ENCODE measurements around the gene PLGRKT. TPM values are rescaled to one million over a fixed set of nuclear protein-coding genes. Genes with fewer than 3 reads are reported as not detected.
"Not testable (repeated sequence)": the region's sequence is repeated elsewhere in the genome, so short reads cannot be mapped to it uniquely, and the experiment has no call there.

The PLGRKT gene
- total RNA-seq, 4 donors from 2014 or later: 8.3 to 43.6 (median 33.2) TPM

DNA sequence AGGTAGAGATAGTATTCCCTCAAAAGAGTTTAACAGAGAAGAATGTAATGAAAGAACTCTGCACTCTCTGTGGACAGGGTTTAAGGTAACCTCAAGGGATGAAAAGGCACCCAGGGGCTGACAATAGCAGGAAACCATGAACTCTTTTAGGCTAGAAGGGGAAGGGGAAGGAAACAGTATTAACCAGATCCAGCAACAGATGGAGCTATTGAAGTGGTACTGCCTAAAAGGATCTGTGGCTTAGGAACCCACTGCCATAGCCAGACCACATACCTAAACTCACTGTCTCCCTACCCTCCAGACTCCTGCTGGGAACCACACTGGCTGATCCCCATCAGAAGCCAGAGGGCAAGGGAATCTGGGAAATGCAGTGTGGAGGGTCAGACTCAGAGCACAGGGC is 35.5 kb downstream of the PLGRKT start:
- H3K4me1 ChIP-seq: no peaks in the 10 kb centered on the region
- H3K36me3 ChIP-seq: no peaks in the 10 kb centered on the region
- TF ChIP-seq, protein P1, sequence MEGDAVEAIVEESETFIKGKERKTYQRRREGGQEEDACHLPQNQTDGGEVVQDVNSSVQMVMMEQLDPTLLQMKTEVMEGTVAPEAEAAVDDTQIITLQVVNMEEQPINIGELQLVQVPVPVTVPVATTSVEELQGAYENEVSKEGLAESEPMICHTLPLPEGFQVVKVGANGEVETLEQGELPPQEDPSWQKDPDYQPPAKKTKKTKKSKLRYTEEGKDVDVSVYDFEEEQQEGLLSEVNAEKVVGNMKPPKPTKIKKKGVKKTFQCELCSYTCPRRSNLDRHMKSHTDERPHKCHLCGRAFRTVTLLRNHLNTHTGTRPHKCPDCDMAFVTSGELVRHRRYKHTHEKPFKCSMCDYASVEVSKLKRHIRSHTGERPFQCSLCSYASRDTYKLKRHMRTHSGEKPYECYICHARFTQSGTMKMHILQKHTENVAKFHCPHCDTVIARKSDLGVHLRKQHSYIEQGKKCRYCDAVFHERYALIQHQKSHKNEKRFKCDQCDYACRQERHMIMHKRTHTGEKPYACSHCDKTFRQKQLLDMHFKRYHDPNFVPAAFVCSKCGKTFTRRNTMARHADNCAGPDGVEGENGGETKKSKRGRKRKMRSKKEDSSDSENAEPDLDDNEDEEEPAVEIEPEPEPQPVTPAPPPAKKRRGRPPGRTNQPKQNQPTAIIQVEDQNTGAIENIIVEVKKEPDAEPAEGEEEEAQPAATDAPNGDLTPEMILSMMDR (IDR thresholded peaks at IDR 0.05): no peak
- TF ChIP-seq POLR2A (IDR thresholded peaks at IDR 0.05): no peak
- H3K27ac ChIP-seq: no peak overlapping the region
- no peaks in the 10 kb centered on the region for H3K27me3 ChIP-seq
- H3K4me3 ChIP-seq: no peak overlapping the region
- H3K9me3 ChIP-seq: no peaks in the 10 kb centered on the region
- no peak for DNase-seq

DNA sequence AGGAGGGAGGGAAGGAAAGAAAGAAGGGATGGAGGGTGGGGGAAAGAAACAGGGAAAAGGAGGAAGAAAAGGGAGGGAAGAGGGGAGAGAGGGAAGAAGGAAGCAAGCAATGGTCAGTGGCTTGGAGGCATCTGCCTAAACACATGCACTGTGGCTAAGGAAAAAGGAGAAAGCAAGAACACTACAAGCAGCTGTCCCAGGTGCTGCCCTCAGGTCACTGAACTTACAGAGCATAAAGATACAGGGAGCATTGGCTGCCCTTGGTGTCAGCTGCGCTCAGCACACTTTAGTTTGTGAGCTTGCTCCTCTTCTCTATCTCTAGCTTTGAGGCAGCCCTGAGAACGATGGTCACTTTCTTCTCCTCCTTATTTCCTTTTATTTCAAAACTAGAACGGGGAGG is 40.2 kb downstream of the PLGRKT start:
- DNase-seq, H3K36me3 ChIP-seq, H3K27me3 ChIP-seq, H3K27ac ChIP-seq, H3K9me3 ChIP-seq, H3K4me1 ChIP-seq, H3K4me3 ChIP-seq: not testable (repeated sequence)

DNA sequence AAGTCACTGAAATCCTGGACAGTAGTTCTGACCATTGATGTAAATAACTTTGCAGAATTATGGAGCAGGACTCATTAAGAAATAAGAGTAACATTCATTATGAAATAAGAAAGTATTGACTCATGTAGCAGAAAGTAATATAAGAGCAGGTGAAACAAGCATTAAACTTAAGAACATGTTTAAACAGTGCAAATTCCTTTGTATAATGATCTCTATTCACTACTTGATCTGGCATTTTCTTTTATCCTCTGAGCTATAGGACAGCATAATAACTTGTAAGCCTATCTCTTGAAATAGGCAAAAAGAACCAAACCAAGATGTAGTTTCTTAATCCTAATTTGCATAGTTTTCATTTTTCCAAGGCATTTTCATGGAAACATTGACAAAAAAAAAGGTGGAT is 42.3 kb downstream of the PLGRKT start:
- Histone ChIP-seq H3K27me3 (no peaks in the 10 kb centered on the region), H3K4me1 (no peaks in the 10 kb centered on the region), H3K27ac (no peak overlapping the region), H3K9me3 (no peaks in the 10 kb centered on the region), H3K36me3 (no peaks in the 10 kb centered on the region), H3K4me3 (no peak overlapping the region)
- DNase-seq: no peak
- no peak for TF ChIP-seq POLR2A (IDR thresholded peaks at IDR 0.05)
- TF ChIP-seq, protein P1 (IDR thresholded peaks at IDR 0.05): no peak

DNA sequence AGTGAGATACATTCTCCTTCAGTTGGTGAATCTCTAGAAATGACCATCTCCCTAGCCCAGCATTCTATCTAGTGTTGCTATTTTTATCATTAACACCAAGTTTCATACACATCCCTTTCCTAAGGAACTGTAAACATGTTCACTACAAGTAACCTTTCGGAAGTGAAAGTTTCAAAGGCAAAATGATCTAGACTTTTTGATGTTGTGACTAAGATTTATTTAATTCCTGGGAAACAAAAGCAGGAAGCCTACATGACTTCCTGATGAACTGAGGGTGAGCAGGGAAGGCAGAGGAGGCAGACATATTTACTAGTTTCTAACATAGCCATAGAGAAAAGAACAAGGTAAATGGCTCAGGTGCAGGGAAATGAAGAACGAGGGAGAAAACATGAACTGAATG is 43.7 kb downstream of the PLGRKT start:
- H3K4me3 ChIP-seq, H3K27me3 ChIP-seq, H3K9me3 ChIP-seq, DNase-seq, H3K4me1 ChIP-seq, H3K36me3 ChIP-seq, H3K27ac ChIP-seq: not testable (repeated sequence)

DNA sequence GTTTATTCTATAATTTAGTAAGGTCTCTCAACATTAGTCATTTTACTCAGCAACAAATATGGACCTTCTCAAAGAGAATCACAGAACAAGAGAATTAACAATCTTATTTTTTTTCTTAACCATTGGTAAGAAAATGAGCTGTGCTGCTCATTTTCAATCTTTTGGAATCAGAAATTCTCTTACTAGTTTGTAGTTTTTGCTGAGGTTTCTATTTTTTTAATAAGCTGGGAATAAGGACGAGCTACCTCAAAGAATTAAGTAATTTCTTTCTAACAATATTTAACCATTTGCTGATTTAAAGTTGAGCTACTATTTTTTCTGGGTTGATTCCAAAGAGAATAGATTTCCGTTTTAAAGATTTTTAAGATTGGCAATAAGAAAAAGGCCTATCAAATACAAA is 44.2 kb downstream of the PLGRKT start:
- TF ChIP-seq, protein P1 (IDR thresholded peaks at IDR 0.05): no peak
- no peak for TF ChIP-seq POLR2A (IDR thresholded peaks at IDR 0.05)
- no peaks in the 10 kb centered on the region for H3K4me1 ChIP-seq

DNA sequence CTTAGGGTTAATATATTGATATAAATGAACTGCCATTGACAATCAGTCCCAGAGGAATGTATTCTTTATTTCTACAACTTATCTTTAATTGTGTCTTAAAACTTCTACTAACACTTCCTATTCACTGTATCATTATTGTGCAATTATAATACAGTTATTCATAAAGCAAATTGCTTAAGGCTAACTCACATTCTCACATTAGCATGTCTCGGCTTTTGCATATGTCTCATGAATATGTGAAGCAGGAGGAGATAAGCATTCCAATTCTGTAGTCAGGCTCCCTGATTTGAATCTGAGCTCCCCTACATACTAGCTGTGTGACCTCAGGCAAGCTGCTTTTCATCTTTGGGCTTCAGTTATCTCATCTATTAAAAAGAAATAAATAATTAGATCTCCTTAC is 45.4 kb downstream of the PLGRKT start:
- no peaks in the 10 kb centered on the region for H3K27me3 ChIP-seq
- no peak for TF ChIP-seq POLR2A (IDR thresholded peaks at IDR 0.05)
- TF ChIP-seq, protein P1 (IDR thresholded peaks at IDR 0.05): no peak
- no peaks in the 10 kb centered on the region for H3K36me3 ChIP-seq
- H3K4me3 ChIP-seq: no peak overlapping the region
- no peak overlapping the region for H3K27ac ChIP-seq
- H3K9me3 ChIP-seq: no peaks in the 10 kb centered on the region
- H3K4me1 ChIP-seq: no peaks in the 10 kb centered on the region
- DNase-seq: no peak

More for the DNA sequence above, 44.2 kb downstream of the PLGRKT start:
- no peak overlapping the region for H3K27ac ChIP-seq
- H3K36me3 ChIP-seq: no peaks in the 10 kb centered on the region
- no peaks in the 10 kb centered on the region for H3K9me3 ChIP-seq
- no peaks in the 10 kb centered on the region for H3K27me3 ChIP-seq
- DNase-seq: no peak
- no peak overlapping the region for H3K4me3 ChIP-seq

DNA sequence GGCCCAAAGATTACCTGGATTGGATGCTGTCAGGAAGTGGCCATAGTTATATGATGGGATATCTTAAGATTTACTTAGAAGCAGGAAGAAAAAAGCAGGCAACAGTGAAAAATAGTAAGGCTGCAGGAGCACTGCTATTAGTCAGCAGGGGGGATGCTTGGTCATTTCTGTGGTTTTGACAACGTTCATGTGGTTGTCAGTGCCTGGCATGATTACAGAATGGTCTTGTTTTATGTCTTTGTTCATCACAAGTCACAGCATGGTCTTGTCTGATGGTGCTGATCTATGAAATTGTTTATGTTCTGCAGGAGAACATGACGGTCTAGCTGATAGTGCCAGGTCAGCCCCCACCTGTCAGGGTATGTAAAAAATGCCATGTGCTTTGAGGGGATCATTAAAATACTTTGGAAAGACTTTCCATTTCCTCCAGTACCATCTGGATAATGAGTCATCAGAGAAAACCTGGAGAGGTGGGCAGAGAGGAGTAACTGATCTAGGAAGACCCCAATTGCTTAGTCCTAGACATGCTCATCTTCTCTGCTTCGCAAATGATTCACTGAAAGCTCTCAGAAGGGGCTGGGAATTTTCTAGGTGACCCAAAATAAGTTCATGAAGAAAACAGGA is 48.5 kb downstream of the PLGRKT start:
- Histone ChIP-seq H3K4me1 (no peaks in the 10 kb centered on the region), H3K9me3 (no peaks in the 10 kb centered on the region), H3K27me3 (no peaks in the 10 kb centered on the region), H3K36me3 (no peaks in the 10 kb centered on the region), H3K4me3 (no peak overlapping the region), H3K27ac (no peak overlapping the region)
- TF ChIP-seq POLR2A (IDR thresholded peaks at IDR 0.05): no peak
- TF ChIP-seq, protein P1 (IDR thresholded peaks at IDR 0.05): no peak
- no peak for DNase-seq
